Liver (tissue), 9 donors: ENCODE results near the gene TSKS. TPM values are rescaled to one million over a fixed set of nuclear protein-coding genes. Genes with fewer than 3 reads are reported as not detected.

Experiments used
- DNase-seq: peaks from one replicate; pipeline ENCODE4 v3.0.0-alpha.2; 2017; ENCODE audit warnings: low spot score
- H3K27ac ChIP-seq, 2 donors: one replicate each; pipeline ENCODE4 v1.7.0; 2013; ENCODE audit warnings: inconsistent platforms in 2 of 2, low read length in 2 of 2, control low read depth in 1 of 2, low read depth in 1 of 2, mild to moderate bottlenecking in 1 of 2
- H3K27me3 ChIP-seq, 4 donors: one replicate each; pipeline versions ENCODE4 v1.6.1 to v1.7.0; 2013; ENCODE audit warnings: low read length in 3 of 4, inconsistent platforms in 1 of 4, mild to moderate bottlenecking in 1 of 4, moderate library complexity in 1 of 4; ENCODE audit not compliant: control insufficient read depth in 4 of 4, insufficient read depth in 4 of 4
- H3K36me3 ChIP-seq, 4 donors: one replicate each; pipeline versions ENCODE4 v1.6.1 to v1.7.0; 2013; ENCODE audit warnings: low read length in 3 of 4, mild to moderate bottlenecking in 3 of 4, low read depth in 1 of 4, moderate library complexity in 1 of 4; ENCODE audit not compliant: control insufficient read depth in 4 of 4, insufficient read depth in 3 of 4
- H3K4me1 ChIP-seq, 4 donors: one replicate each; pipeline versions ENCODE4 v1.6.1 to v1.7.0; 2013; ENCODE audit warnings: low read length in 3 of 4, mild to moderate bottlenecking in 3 of 4, moderate library complexity in 1 of 4; ENCODE audit not compliant: control insufficient read depth in 4 of 4, insufficient read depth in 4 of 4
- H3K4me3 ChIP-seq, 3 donors: one replicate each; pipeline versions ENCODE4 v1.6.1 to v1.7.0; 2013; ENCODE audit warnings: low read length in 3 of 3, control low read depth in 1 of 3, low read depth in 1 of 3, mild to moderate bottlenecking in 1 of 3
- H3K9ac ChIP-seq, 2 donors: one replicate each; pipeline ENCODE4 v1.7.0; 2013; ENCODE audit warnings: low read length in 2 of 2, mild to moderate bottlenecking in 2 of 2, moderate library complexity in 2 of 2, control low read depth in 1 of 2, low read depth in 1 of 2
- H3K9me3 ChIP-seq, 4 donors: one replicate each; pipeline versions ENCODE4 v1.6.1 to v1.7.0; 2013; ENCODE audit warnings: low read length in 3 of 4; ENCODE audit not compliant: control insufficient read depth in 4 of 4
- ATF3 ChIP-seq: IDR thresholded peaks from 2 replicates; pipeline ENCODE4 v1.6.1; 2016; ENCODE audit warnings: antibody characterized with exemption
- EGR1 ChIP-seq, 2 donors: IDR thresholded peaks; 2 replicates each; pipeline ENCODE4 v1.6.1; 2016 to 2018; ENCODE audit warnings: antibody characterized with exemption in 2 of 2, low read depth in 2 of 2
- FOXA1 ChIP-seq: IDR thresholded peaks from 2 replicates; pipeline ENCODE4 v1.6.1; 2016; ENCODE audit warnings: antibody characterized with exemption
- FOXA2 ChIP-seq: IDR thresholded peaks from 2 replicates; pipeline ENCODE4 v1.6.1; 2016; ENCODE audit warnings: antibody characterized with exemption
- GABPA ChIP-seq, 2 donors: IDR thresholded peaks in 1 of 2; conservative IDR thresholded peaks in 1 of 2; 2 replicates each; pipeline ENCODE4 v1.6.1; 2016; ENCODE audit warnings: antibody characterized with exemption in 2 of 2, mild to moderate bottlenecking in 1 of 2, moderate library complexity in 1 of 2
- HNF4A ChIP-seq, 2 donors: conservative IDR thresholded peaks; 2 replicates each; pipeline ENCODE4 v1.6.1; 2016; ENCODE audit warnings: antibody characterized with exemption in 2 of 2, mild to moderate bottlenecking in 2 of 2
- HNF4G ChIP-seq: IDR thresholded peaks from 2 replicates; pipeline ENCODE4 v1.6.1; 2016; ENCODE audit warnings: antibody characterized with exemption
- JUND ChIP-seq, 2 donors: IDR thresholded peaks; 2 replicates each; pipeline ENCODE4 v1.6.1; 2016; ENCODE audit warnings: antibody characterized with exemption in 2 of 2
- NR2F2 ChIP-seq: IDR thresholded peaks from 2 replicates; pipeline ENCODE4 v1.6.1; 2016; ENCODE audit warnings: antibody characterized with exemption
- RAD21 ChIP-seq, 2 donors: IDR thresholded peaks; 2 replicates each; pipeline ENCODE4 v1.6.1; 2016; ENCODE audit warnings: antibody characterized with exemption in 2 of 2, mild to moderate bottlenecking in 2 of 2
- SP1 ChIP-seq: IDR thresholded peaks from 2 replicates; pipeline ENCODE4 v1.6.1; 2018; ENCODE audit warnings: antibody characterized with exemption, mild to moderate bottlenecking
- TAF1 ChIP-seq: conservative IDR thresholded peaks from 2 replicates; pipeline ENCODE4 v1.6.1; 2016; ENCODE audit warnings: antibody characterized with exemption, mild to moderate bottlenecking
- YY1 ChIP-seq: IDR thresholded peaks from 2 replicates; pipeline ENCODE4 v1.6.1; 2016; ENCODE audit warnings: antibody characterized with exemption, mild to moderate bottlenecking
- WGBS: extraction: QIAGEN DNeasy Blood & Tissue Kit; methylation state at CpG from one replicate; pipeline ENCODE4 v1.1.7; 2013; 5-methylcytosine and 5-hydroxymethylcytosine counted together
- polyA plus RNA-seq, 2 donors: library from polyadenylated mRNA; stranded (reverse) in 1 of 2; unstranded in 1 of 2; fragments of 200-250 nt in 1 of 2; fragments of >200 nt in 1 of 2; fragmentation: Nextera tagmentation in 1 of 2; extraction: Ambion mirVana in 1 of 2; gene quantifications; one replicate each; pipeline versions ENCODE4 v1.2.1 to v1.2.3, GENCODE V29; 2013 to 2015
- total RNA-seq, 2 donors: library from RNA; depleted of rRNA; stranded (reverse); fragments of >200 nt; gene quantifications; one replicate each; pipeline ENCODE4 v1.2.3, GENCODE V29; 2014
- TF ChIP-seq, protein P1 (sequence below): IDR thresholded peaks from 2 replicates; pipeline ENCODE4 v1.6.1; 2016; ENCODE audit warnings: antibody characterized with exemption
- TF ChIP-seq, protein P2 (sequence below): fragments of 150-350 bp; IDR thresholded peaks from 2 replicates; pipeline ENCODE4 v1.5.1; 2017; ENCODE audit warnings: improper control_type of control experiment, low read depth, low read length; ENCODE audit not compliant: missing input control
- TF ChIP-seq, protein P3 (sequence below): IDR thresholded peaks from 2 replicates; pipeline ENCODE4 v1.6.1; 2016; ENCODE audit warnings: antibody characterized with exemption, mild to moderate bottlenecking
- donor health status: healthy.
- donor health status: healthy.
- donor health status: healthy.
- donor health status: healthy.
- donor health status: healthy.

Gene TSKS
- total and polyA plus RNA-seq, 4 donors = 0.07 to 0.61 (median 0.08) TPM; not detected in 1

DNA sequence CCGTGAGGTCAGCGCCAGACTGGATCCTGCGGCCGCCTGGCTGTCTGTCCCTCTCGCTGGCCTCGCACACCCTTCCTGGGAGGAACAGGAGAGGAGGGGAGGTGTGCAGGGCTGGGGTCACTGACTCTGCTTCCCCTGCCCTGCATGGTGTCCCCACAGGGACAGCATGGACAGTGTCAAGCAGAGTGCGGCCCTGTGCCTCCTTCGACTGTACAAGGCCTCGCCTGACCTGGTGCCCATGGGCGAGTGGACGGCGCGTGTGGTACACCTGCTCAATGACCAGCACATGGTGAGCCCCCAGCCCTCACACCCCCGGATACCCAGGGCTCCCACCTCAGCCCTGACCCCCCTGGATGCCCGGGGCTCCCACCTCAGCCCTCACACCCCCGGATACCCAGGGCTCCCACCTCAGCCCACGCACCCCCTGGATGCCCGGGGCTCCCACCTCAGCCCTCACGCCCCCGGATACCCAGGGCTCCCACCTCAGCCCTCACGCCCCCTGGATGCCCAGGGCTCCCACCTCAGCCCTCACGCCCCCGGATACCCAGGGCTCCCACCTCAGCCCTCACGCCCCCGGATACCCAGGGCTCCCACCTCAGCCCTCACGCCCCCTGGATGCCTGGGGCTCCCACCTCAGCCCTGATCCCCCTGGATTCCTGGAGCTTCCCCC is 28.8 kb upstream of the TSKS start:
- WGBS = 96% methylated on average over 26 of the region's 26 CpGs
- H3K4me1 ChIP-seq = no peaks in the 10 kb centered on the region
- no peak overlapping the region for H3K9ac ChIP-seq
- peak overlapping the region in 1 of 2 donors; percentile 6 for H3K27ac ChIP-seq
- no peak overlapping the region for H3K4me3 ChIP-seq
- TF ChIP-seq, protein P1, sequence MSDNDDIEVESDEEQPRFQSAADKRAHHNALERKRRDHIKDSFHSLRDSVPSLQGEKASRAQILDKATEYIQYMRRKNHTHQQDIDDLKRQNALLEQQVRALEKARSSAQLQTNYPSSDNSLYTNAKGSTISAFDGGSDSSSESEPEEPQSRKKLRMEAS = no peak
- TF ChIP-seq FOXA2 (no peak), JUND (IDR thresholded peaks at IDR 0.05) (no peak)
- TF ChIP-seq, protein P2, sequence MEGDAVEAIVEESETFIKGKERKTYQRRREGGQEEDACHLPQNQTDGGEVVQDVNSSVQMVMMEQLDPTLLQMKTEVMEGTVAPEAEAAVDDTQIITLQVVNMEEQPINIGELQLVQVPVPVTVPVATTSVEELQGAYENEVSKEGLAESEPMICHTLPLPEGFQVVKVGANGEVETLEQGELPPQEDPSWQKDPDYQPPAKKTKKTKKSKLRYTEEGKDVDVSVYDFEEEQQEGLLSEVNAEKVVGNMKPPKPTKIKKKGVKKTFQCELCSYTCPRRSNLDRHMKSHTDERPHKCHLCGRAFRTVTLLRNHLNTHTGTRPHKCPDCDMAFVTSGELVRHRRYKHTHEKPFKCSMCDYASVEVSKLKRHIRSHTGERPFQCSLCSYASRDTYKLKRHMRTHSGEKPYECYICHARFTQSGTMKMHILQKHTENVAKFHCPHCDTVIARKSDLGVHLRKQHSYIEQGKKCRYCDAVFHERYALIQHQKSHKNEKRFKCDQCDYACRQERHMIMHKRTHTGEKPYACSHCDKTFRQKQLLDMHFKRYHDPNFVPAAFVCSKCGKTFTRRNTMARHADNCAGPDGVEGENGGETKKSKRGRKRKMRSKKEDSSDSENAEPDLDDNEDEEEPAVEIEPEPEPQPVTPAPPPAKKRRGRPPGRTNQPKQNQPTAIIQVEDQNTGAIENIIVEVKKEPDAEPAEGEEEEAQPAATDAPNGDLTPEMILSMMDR = no peak
- no peaks in the 10 kb centered on the region for H3K9me3 ChIP-seq
- H3K27me3 ChIP-seq = no peaks in the 10 kb centered on the region
- no peak for DNase-seq
- peaks cover 21 to 70% (median 39%) of the 10 kb centered on the region in 4 donors for H3K36me3 ChIP-seq

DNA sequence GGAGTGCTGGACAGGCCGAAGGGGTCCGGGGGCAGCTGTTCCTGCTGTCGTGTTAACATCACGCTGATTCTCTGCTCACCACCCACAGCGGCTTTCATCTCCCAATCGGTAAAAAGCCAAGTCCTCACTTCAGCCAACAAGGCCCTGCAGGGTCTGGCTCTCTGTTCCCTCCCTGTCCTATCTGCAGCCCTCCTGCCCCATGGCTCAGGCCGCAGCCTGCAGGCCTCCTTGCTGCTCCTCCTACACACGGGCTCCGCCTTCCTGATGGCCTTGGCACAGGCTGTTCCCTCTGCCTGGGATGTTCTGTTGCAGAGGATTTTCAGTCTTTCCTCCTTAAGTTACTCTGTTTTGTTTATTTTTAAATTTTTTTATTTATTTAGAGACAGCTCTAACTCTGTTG is 27.8 kb upstream of the TSKS start:
- H3K36me3 ChIP-seq = peaks cover 17 to 63% (median 31%) of the 10 kb centered on the region in 4 donors
- no peaks in the 10 kb centered on the region for H3K9me3 ChIP-seq
- H3K27ac ChIP-seq = no peak overlapping the region
- TF ChIP-seq SP1 = peak; percentile 26
- TF ChIP-seq FOXA2 = no peak
- TF ChIP-seq GABPA (IDR thresholded peaks at IDR 0.05 in 1 of 2, conservative IDR thresholded peaks at IDR 0.05 in 1 of 2) = no peak
- TF ChIP-seq, protein P2 = no peak
- peak; percentile 58 for TF ChIP-seq NR2F2
- TF ChIP-seq RAD21 (IDR thresholded peaks at IDR 0.05) = peak in 1 of 2 donors; percentile 10
- no peaks in the 10 kb centered on the region for H3K4me1 ChIP-seq
- H3K4me3 ChIP-seq = no peak overlapping the region
- no peak for DNase-seq
- no peaks in the 10 kb centered on the region for H3K27me3 ChIP-seq
- H3K9ac ChIP-seq = no peak overlapping the region
- WGBS = 84% methylated on average over 9 of the region's 9 CpGs

DNA sequence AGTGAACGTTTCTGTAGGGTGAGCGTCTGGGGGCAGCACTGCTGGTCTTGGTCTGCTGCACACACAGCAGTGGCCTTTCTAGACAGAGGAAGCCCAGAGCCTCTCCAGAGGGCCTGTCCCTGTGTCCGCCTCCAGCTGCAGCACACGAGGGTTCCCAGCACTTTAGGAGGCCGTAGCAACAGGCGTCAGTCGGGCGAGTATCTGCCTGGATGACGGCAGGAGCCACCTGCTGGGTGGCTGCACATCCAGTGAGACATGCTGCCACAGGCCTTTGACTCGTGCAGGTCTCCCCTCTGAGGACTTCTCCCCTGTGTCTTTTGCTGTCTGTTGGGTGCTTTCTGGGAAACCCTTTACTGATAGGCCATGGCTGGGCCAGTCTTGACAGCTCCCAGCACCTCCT is 25.8 kb upstream of the TSKS start:
- H3K27me3 ChIP-seq = no peaks in the 10 kb centered on the region
- H3K9me3 ChIP-seq = no peaks in the 10 kb centered on the region
- no peak overlapping the region for H3K4me3 ChIP-seq
- 91% methylated on average over 10 of the region's 10 CpGs for WGBS
- no peaks in the 10 kb centered on the region for H3K4me1 ChIP-seq
- no peak for DNase-seq
- peaks cover 12 to 53% (median 20%) of the 10 kb centered on the region in 4 donors for H3K36me3 ChIP-seq
- H3K27ac ChIP-seq = no peak overlapping the region
- H3K9ac ChIP-seq = no peak overlapping the region
- TF ChIP-seq YY1 = no peak
- no peak for TF ChIP-seq EGR1 (IDR thresholded peaks at IDR 0.05; ENCODE audit: low read depth in 2 of 2)
- TF ChIP-seq, protein P3, sequence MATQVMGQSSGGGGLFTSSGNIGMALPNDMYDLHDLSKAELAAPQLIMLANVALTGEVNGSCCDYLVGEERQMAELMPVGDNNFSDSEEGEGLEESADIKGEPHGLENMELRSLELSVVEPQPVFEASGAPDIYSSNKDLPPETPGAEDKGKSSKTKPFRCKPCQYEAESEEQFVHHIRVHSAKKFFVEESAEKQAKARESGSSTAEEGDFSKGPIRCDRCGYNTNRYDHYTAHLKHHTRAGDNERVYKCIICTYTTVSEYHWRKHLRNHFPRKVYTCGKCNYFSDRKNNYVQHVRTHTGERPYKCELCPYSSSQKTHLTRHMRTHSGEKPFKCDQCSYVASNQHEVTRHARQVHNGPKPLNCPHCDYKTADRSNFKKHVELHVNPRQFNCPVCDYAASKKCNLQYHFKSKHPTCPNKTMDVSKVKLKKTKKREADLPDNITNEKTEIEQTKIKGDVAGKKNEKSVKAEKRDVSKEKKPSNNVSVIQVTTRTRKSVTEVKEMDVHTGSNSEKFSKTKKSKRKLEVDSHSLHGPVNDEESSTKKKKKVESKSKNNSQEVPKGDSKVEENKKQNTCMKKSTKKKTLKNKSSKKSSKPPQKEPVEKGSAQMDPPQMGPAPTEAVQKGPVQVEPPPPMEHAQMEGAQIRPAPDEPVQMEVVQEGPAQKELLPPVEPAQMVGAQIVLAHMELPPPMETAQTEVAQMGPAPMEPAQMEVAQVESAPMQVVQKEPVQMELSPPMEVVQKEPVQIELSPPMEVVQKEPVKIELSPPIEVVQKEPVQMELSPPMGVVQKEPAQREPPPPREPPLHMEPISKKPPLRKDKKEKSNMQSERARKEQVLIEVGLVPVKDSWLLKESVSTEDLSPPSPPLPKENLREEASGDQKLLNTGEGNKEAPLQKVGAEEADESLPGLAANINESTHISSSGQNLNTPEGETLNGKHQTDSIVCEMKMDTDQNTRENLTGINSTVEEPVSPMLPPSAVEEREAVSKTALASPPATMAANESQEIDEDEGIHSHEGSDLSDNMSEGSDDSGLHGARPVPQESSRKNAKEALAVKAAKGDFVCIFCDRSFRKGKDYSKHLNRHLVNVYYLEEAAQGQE = no peak
- TF ChIP-seq TAF1 = no peak
- no peak for TF ChIP-seq GABPA (IDR thresholded peaks at IDR 0.05 in 1 of 2, conservative IDR thresholded peaks at IDR 0.05 in 1 of 2)
- no peak for TF ChIP-seq ATF3
- TF ChIP-seq, protein P2 = no peak
- TF ChIP-seq FOXA2 = no peak
- no peak for TF ChIP-seq NR2F2
- TF ChIP-seq HNF4A (conservative IDR thresholded peaks at IDR 0.05) = no peak
- no peak for TF ChIP-seq SP1
- TF ChIP-seq, protein P1 = no peak
- TF ChIP-seq FOXA1 = no peak
- no peak for TF ChIP-seq RAD21 (IDR thresholded peaks at IDR 0.05)
- TF ChIP-seq HNF4G = no peak
